GM12878 (cell line): ENCODE measurements around the gene ATP8A1. TPM values are rescaled to one million over a fixed set of nuclear protein-coding genes. Genes with fewer than 3 reads are reported as not detected.
A peak's percentile ranks its signal among the peaks of the same experiment; 100 is the strongest.

Experiments used
- ATF3 ChIP-seq: IDR thresholded peaks from 2 replicates; pipeline ENCODE4 v1.6.1; 2011; ENCODE audit warnings: low read depth, mild to moderate bottlenecking, low read length, moderate library complexity, borderline replicate concordance; ENCODE audit errors: extremely low read depth
- ATF7 ChIP-seq: fragments of 450-650 bp; IDR thresholded peaks from 2 replicates; pipeline ENCODE4 v1.6.1; 2016; ENCODE audit warnings: low read depth, mild to moderate bottlenecking
- BCL11A ChIP-seq: IDR thresholded peaks from 2 replicates; pipeline ENCODE4 v1.6.1; 2011; ENCODE audit warnings: low read depth, low read length
- BRCA1 ChIP-seq: IDR thresholded peaks from 2 replicates; pipeline ENCODE4 v1.6.1; 2011; ENCODE audit warnings: low read depth, low read length, improper control_type of control experiment
- CREB1 ChIP-seq: IDR thresholded peaks from 2 replicates; pipeline ENCODE4 v1.6.1; 2012; ENCODE audit warnings: low read depth, mild to moderate bottlenecking, inconsistent platforms
- E2F4 ChIP-seq: IDR thresholded peaks from 2 replicates; pipeline ENCODE4 v1.6.1; 2012; ENCODE audit warnings: low read depth, low read length, improper control_type of control experiment
- IKZF2 ChIP-seq, 2 experiments: fragments of 450-650 bp; IDR thresholded peaks; 2 replicates each; pipeline ENCODE4 v1.6.1; 2017; ENCODE audit warnings: mild to moderate bottlenecking in 2 of 2, moderate library complexity in 2 of 2
- IRF4 ChIP-seq: IDR thresholded peaks from 2 replicates; pipeline ENCODE4 v1.6.1; 2011; ENCODE audit warnings: low read depth, low read length
- JUNB ChIP-seq: IDR thresholded peaks from 2 replicates; pipeline ENCODE4 v1.6.1; 2016; ENCODE audit warnings: antibody characterized with exemption, mild to moderate bottlenecking
- MTA3 ChIP-seq: IDR thresholded peaks from 2 replicates; pipeline ENCODE4 v1.6.1; 2012; ENCODE audit warnings: low read length, inconsistent platforms, borderline replicate concordance
- NFIC ChIP-seq: IDR thresholded peaks from 2 replicates; pipeline ENCODE4 v1.6.1; 2012; ENCODE audit warnings: low read depth, mild to moderate bottlenecking, inconsistent platforms, low read length, moderate library complexity
- NFXL1 ChIP-seq: fragments of 450-650 bp; IDR thresholded peaks from 2 replicates; pipeline ENCODE4 v1.6.1; 2017; ENCODE audit warnings: antibody characterized with exemption, mild to moderate bottlenecking, borderline replicate concordance
- PKNOX1 ChIP-seq: fragments of 450-650 bp; IDR thresholded peaks from 2 replicates; pipeline ENCODE4 v1.6.1; 2016; ENCODE audit warnings: mild to moderate bottlenecking
- RFX5 ChIP-seq: IDR thresholded peaks from 2 replicates; pipeline ENCODE4 v1.6.1; 2011; ENCODE audit warnings: low read depth, low read length, improper control_type of control experiment
- SMAD5 ChIP-seq: IDR thresholded peaks from 2 replicates; pipeline ENCODE4 v1.6.1; 2016; ENCODE audit warnings: antibody characterized with exemption, low read depth
- SMARCA5 ChIP-seq: fragments of 450-650 bp; IDR thresholded peaks from 2 replicates; pipeline ENCODE4 v1.6.1; 2017; ENCODE audit warnings: mild to moderate bottlenecking
- SREBF2 ChIP-seq: IDR thresholded peaks from 2 replicates; pipeline ENCODE4 v1.6.1; 2012; ENCODE audit warnings: mild to moderate bottlenecking, low read length
- ZNF207 ChIP-seq: fragments of 450-650 bp; IDR thresholded peaks from 2 replicates; pipeline ENCODE4 v1.6.1; 2014; ENCODE audit warnings: antibody characterized with exemption, mild to moderate bottlenecking, borderline replicate concordance
- ZNF274 ChIP-seq: IDR thresholded peaks from one replicate; pipeline ENCODE4 v1.8.0; 2011; ENCODE audit not compliant: insufficient read length, insufficient read depth
- ZSCAN29 ChIP-seq: fragments of 450-650 bp; IDR thresholded peaks from 2 replicates; pipeline ENCODE4 v1.6.1; 2017; ENCODE audit warnings: mild to moderate bottlenecking, moderate library complexity
- polyA plus RNA-seq, 11 experiments: library from polyadenylated mRNA; depleted of rRNA in 4 of 11; unstranded in 6 of 11; stranded (reverse) in 5 of 11; fragments of >200 nt; fragmentation: Nextera tagmentation in 4 of 11; fragmentation: Illumina TruSeq in 1 of 11; extraction: Ambion mirVana in 4 of 11; extraction: Trizol in 1 of 11; gene quantifications; 1 replicate in 1 of 11; 2 replicates in 10 of 11; pipeline versions ENCODE4 v1.2.1 to v1.2.3, GENCODE V29; 2011 to 2016; ENCODE audit warnings: inconsistent platforms in 2 of 11, missing spikeins in 2 of 11, low read depth in 1 of 11
- total RNA-seq, 4 experiments: library from RNA; depleted of rRNA in 3 of 4; stranded (reverse); fragments of >200 nt in 3 of 4; fragmentation: Illumina TruSeq in 1 of 4; extraction: Trizol in 1 of 4; gene quantifications; 2 replicates each; pipeline versions ENCODE4 v1.2.1 to v1.2.3, GENCODE V29; 2013 to 2021
- TF ChIP-seq, protein P1 (sequence below): IDR thresholded peaks from 2 replicates; pipeline ENCODE4 v1.6.1; 2012; ENCODE audit warnings: low read depth, low read length, improper control_type of control experiment

Gene ATP8A1
- total and polyA plus RNA-seq, 10 of the 15 experiments (the other 5 are each of a cell fraction or from before 2014, with no cell fraction given): 9.0 to 116 (median 37.3) TPM

DNA sequence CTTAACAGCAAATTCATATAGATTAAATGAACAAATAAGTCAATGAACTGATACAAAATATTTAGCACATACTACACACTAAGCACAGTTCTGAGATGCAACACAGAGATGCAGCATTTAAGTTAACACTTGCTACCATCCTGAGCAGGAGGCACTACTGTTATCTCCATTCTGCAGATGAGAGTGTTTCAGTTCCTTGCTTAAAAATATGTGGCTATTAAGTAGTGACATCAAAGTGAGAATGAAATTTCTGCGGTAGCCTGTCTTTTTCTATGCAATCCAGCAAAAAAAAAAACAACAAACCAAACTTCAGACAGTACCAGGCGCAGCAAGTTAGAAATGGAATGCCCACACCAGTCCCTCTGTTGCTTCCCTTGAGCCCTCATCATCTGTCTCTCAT lies 168.8 kb downstream of the ATP8A1 start (continued):
- TF ChIP-seq IKZF2 (IDR thresholded peaks at IDR 0.05) (peak; percentile 35 to 53; a peak in 2 of 4 replicates), RFX5 (no peak), CREB1 (peak; percentile 57; the same call in 1 of the 2 replicates), E2F4 (no peak), SREBF2 (no peak), ZSCAN29 (no peak), BCL11A (peak; percentile 78), ATF3 (no peak), JUNB (peak; percentile 69), ZNF274 (no peak), NFXL1 (no peak), SMAD5 (no peak), IRF4 (peak; percentile 83), ATF7 (peak; percentile 80), SMARCA5 (peak; percentile 81), ZNF207 (no peak), BRCA1 (no peak), NFIC (peak; percentile 81; the same call in 1 of the 2 replicates), MTA3 (0 out of 2 replicates have a peak, but pooled peaks have one; percentile 81), PKNOX1 (no peak)
- TF ChIP-seq, protein P1, sequence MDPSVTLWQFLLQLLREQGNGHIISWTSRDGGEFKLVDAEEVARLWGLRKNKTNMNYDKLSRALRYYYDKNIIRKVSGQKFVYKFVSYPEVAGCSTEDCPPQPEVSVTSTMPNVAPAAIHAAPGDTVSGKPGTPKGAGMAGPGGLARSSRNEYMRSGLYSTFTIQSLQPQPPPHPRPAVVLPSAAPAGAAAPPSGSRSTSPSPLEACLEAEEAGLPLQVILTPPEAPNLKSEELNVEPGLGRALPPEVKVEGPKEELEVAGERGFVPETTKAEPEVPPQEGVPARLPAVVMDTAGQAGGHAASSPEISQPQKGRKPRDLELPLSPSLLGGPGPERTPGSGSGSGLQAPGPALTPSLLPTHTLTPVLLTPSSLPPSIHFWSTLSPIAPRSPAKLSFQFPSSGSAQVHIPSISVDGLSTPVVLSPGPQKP: no peak
